Forelimb muscle (tissue), 1 donor: ENCODE measurements around the gene PIK3R6. TPM values are rescaled to one million over a fixed set of nuclear protein-coding genes. Genes with fewer than 3 reads are reported as not detected.

Experiments used
- DNase-seq: peaks from one replicate; pipeline ENCODE4 v3.0.0-alpha.2; 2013; ENCODE audit warnings: low read depth
- polyA plus RNA-seq: library from polyadenylated mRNA; unstranded; fragments of 120-200 nt; gene quantifications from one replicate; pipeline ENCODE4 v1.2.1, GENCODE V29; 2013; ENCODE audit not compliant: insufficient read length

The PIK3R6 gene
- polyA plus RNA-seq, 1 donor = 4.3 TPM

- no peak for DNase-seq
Measured at GRCh38 chr17:8753136-8753975, 114.1 kb downstream of the PIK3R6 start.

Other genes starting within 250 kb of the PIK3R6 start
- gene MYH10, start 236.9 kb downstream of the PIK3R6 start, polyA plus RNA-seq = 52.2 TPM
- not detected for gene CCDC42, start 122.8 kb downstream of the PIK3R6 start, polyA plus RNA-seq
- not detected for gene SPDYE4, start 109.1 kb downstream of the PIK3R6 start, polyA plus RNA-seq
- 0.30 TPM for gene MFSD6L, start 68.3 kb downstream of the PIK3R6 start, polyA plus RNA-seq
- 1.3 TPM for gene PIK3R5, start 98.0 kb upstream of the PIK3R6 start, polyA plus RNA-seq
- gene NTN1, start 153.8 kb upstream of the PIK3R6 start, polyA plus RNA-seq = 7.4 TPM